Measurements from ENCODE around the gene DNM1. TPM values are rescaled to one million over a fixed set of nuclear protein-coding genes. Genes with fewer than 3 reads are reported as not detected.

The DNM1 gene
- total RNA-seq, 1 donor from 2014 or later = 84.0 TPM

DNA sequence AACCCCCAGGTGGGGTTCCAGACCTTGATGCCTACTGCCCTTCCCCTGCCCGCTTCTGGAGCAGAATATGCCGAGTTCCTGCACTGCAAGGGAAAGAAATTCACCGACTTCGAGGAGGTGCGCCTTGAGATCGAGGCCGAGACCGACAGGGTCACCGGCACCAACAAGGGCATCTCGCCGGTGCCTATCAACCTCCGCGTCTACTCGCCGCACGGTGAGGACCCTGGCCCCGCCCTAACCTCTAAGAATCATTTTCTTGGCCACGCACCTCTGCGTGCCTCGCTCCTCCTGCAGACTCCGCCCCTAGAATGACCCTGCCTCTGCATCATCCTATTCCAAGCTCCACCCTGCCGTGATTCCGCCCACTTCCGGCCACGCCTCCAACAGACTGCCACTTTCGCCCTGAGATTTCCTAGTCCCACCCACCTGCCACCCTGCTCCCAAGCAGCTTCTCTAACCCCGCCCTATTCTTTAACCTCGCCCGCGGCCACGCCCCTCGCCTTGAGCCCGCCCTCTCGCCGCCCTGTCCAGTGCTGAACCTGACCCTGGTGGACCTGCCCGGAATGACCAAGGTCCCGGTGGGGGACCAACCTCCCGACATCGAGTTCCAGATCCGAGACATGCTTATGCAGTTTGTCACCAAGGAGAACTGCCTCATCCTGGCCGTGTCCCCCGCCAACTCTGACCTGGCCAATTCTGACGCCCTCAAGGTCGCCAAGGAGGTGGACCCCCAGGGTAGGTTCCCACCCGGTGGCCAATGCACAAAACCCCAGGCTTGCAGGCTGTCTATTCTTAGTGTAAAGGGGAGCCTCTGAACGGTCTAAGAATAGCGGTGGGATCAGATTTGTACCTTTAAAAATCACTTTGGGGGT, 15.6 kb downstream of the DNM1 start:
- no peaks in the 10 kb centered on the region for H3K27me3 Mint-ChIP-seq (ENCODE audit: low read depth)

GRCh38 chr9:128219831-128220230, 16.7 kb downstream of the DNM1 start:
- Mint-ChIP-seq H3K9me3 (no peaks in the 10 kb centered on the region), H3K4me3 (no peak overlapping the region), H3K27ac (ENCODE audit: unreplicated experiment) (no peak overlapping the region), H3K4me1 (peaks cover 20% of the 10 kb centered on the region), H3K27me3 (ENCODE audit: low read depth) (no peaks in the 10 kb centered on the region), H3K36me3 (ENCODE audit: low read depth) (peaks cover 3% of the 10 kb centered on the region)
- TF ChIP-seq, protein P1, sequence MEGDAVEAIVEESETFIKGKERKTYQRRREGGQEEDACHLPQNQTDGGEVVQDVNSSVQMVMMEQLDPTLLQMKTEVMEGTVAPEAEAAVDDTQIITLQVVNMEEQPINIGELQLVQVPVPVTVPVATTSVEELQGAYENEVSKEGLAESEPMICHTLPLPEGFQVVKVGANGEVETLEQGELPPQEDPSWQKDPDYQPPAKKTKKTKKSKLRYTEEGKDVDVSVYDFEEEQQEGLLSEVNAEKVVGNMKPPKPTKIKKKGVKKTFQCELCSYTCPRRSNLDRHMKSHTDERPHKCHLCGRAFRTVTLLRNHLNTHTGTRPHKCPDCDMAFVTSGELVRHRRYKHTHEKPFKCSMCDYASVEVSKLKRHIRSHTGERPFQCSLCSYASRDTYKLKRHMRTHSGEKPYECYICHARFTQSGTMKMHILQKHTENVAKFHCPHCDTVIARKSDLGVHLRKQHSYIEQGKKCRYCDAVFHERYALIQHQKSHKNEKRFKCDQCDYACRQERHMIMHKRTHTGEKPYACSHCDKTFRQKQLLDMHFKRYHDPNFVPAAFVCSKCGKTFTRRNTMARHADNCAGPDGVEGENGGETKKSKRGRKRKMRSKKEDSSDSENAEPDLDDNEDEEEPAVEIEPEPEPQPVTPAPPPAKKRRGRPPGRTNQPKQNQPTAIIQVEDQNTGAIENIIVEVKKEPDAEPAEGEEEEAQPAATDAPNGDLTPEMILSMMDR (conservative IDR thresholded peaks at IDR 0.05) = no peak
- DNase-seq (ENCODE audit: low read depth, low spot score) = no peak

More for the DNA sequence above, 15.6 kb downstream of the DNM1 start:
- no peaks in the 10 kb centered on the region for H3K9me3 Mint-ChIP-seq
- peaks cover 3% of the 10 kb centered on the region for H3K36me3 Mint-ChIP-seq (ENCODE audit: low read depth)
- DNase-seq (ENCODE audit: low read depth, low spot score) = peak; percentile 94
- H3K4me3 Mint-ChIP-seq = peak overlapping the region; percentile 70
- peaks cover 20% of the 10 kb centered on the region for H3K4me1 Mint-ChIP-seq
- H3K27ac Mint-ChIP-seq (ENCODE audit: unreplicated experiment) = peak overlapping the region; percentile 46
- TF ChIP-seq, protein P1 (conservative IDR thresholded peaks at IDR 0.05) = no peak

DNA sequence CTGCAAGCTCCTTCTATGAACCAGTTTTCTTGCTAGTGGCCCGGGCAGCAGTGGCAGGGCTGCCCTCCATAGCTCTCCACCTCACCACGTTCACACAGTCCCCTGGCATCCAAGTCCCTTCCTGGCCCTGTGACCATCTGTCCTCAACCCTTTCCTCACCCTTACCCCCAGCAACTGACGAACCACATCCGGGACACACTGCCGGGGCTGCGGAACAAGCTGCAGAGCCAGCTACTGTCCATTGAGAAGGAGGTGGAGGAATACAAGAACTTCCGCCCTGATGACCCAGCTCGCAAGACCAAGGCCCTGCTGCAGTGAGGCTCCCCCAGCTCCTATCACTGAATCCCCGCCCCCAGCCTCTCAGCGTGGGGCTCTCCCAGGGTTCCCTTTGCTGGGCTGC, 18.8 kb downstream of the DNM1 start:
- no peak overlapping the region for H3K4me3 Mint-ChIP-seq
- DNase-seq (ENCODE audit: low read depth, low spot score) = no peak
- TF ChIP-seq, protein P1 (conservative IDR thresholded peaks at IDR 0.05) = no peak
- H3K36me3 Mint-ChIP-seq (ENCODE audit: low read depth) = peaks cover 3% of the 10 kb centered on the region
- peak overlapping the region; percentile 78 for H3K27ac Mint-ChIP-seq (ENCODE audit: unreplicated experiment)
- no peaks in the 10 kb centered on the region for H3K9me3 Mint-ChIP-seq
- H3K4me1 Mint-ChIP-seq = peaks cover 16% of the 10 kb centered on the region
- H3K27me3 Mint-ChIP-seq (ENCODE audit: low read depth) = no peaks in the 10 kb centered on the region

DNA sequence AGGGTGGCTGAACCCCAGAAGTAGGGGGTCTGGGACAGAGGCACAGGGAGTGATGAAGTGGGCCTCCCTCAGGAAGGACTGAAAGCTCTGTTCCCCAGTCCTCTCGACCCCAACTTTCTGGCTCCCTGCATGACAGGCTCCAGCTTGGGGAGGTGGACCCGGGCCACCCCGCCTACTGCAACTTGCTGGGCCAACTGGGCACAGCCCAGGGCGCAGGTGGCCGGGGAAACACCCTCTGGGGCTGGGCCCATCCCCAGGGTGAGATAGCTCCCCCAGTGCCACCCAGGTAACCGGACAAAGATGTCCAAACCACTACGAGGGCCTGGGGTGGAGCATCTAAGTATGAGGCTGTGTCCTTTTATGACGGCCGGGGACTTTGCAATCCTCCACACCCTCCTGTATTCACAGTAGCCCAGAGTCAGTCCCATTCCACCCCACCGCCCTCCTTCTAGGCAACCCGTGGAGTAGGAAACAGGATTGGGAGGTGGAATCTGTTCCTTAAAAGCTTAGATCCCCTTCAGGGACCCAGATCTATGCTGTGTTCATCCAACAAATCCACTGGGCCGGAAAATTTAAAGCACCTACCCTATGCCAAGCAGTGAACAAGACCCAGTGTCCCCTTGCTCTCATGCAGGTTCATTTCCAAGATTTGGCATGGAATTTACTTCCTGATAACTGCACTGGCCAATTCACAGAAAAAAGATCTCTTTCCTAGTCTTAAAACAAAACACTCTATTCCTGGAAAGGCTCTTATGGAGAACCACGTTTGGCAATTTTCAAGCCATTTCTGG, 19.9 kb downstream of the DNM1 start:
- TF ChIP-seq, protein P1 (conservative IDR thresholded peaks at IDR 0.05) = no peak
- DNase-seq (ENCODE audit: low read depth, low spot score) = no peak
- Mint-ChIP-seq H3K9me3 (no peaks in the 10 kb centered on the region), H3K27me3 (ENCODE audit: low read depth) (no peaks in the 10 kb centered on the region), H3K36me3 (ENCODE audit: low read depth) (peaks cover 3% of the 10 kb centered on the region), H3K27ac (ENCODE audit: unreplicated experiment) (no peak overlapping the region), H3K4me3 (no peak overlapping the region), H3K4me1 (peaks cover 11% of the 10 kb centered on the region)

DNA sequence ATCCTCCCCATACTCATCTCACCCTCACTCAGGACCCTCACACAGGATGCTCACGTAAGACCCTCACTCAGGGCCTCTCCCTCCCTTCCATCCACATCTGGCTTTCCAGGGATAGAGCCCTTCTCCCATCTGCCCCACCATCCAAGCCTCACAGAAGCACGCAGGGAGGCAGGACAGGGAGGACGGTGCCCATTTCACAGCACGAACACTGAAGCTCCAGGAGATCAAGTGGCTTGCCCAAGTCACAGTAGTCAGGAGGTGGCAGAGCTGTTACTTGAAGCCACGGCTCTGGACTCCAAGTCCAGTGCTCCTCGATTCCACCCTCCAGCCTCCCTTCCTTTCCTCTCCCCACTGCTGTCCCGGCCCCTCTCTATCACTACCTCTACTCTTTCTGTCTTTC, 21.7 kb downstream of the DNM1 start:
- no peaks in the 10 kb centered on the region for H3K9me3 Mint-ChIP-seq
- H3K27me3 Mint-ChIP-seq (ENCODE audit: low read depth) = no peaks in the 10 kb centered on the region
- H3K27ac Mint-ChIP-seq (ENCODE audit: unreplicated experiment) = peak overlapping the region; percentile 50
- peaks cover 3% of the 10 kb centered on the region for H3K36me3 Mint-ChIP-seq (ENCODE audit: low read depth)
- H3K4me3 Mint-ChIP-seq = no peak overlapping the region
- no peaks in the 10 kb centered on the region for H3K4me1 Mint-ChIP-seq
- no peak for DNase-seq (ENCODE audit: low read depth, low spot score)
- TF ChIP-seq, protein P1 (conservative IDR thresholded peaks at IDR 0.05) = no peak

Data from neural crest cell (in vitro differentiated cells).